IPS DF 19.7 (cell line): ENCODE data around the gene ERI2.
A peak's percentile ranks its signal among the peaks of the same experiment; 100 is the strongest.
"Not testable (repeated sequence)": the region's sequence is repeated elsewhere in the genome, so short reads cannot be mapped to it uniquely, and the experiment has no call there.

Source experiments
- DNase-seq: peaks from one replicate; pipeline ENCODE4 v3.0.0-alpha.2; 2013; ENCODE audit warnings: low read depth, low spot score

The ERI2 gene

GRCh38 chr16:20818929-20819585 is 12.8 kb upstream of the ERI2 start:
- DNase-seq: no peak

GRCh38 chr16:20814784-20815183 is 8.5 kb upstream of the ERI2 start:
- no peak for DNase-seq

GRCh38 chr16:20812510-20812909 is 6.2 kb upstream of the ERI2 start:
- DNase-seq: no peak

DNA sequence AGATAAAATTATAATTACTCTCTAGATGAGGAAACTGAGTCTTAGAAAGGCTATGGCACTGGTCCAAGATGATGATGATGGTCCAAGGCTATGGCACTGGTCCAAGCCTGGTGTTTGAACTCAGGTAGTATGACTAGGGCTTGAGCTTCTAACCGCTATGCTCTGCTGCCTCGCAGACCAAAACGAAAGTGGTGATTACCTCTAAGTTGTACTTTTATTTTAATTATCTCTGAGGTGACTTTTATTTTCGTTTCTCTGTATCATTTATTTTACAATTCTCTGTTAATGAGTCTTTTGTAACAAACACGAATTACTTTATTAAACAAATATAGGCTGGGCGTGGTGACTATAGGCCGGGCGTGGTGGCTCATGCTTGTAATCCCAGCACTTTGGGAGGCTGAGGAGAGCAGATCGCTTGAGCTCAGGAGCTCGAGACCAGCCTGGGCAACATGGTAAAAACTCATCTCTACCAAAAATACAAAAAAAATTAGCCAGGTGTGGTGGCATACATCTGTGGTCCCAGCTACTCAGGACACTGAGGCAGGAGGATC is 5.7 kb upstream of the ERI2 start:
- no peak for DNase-seq

DNA sequence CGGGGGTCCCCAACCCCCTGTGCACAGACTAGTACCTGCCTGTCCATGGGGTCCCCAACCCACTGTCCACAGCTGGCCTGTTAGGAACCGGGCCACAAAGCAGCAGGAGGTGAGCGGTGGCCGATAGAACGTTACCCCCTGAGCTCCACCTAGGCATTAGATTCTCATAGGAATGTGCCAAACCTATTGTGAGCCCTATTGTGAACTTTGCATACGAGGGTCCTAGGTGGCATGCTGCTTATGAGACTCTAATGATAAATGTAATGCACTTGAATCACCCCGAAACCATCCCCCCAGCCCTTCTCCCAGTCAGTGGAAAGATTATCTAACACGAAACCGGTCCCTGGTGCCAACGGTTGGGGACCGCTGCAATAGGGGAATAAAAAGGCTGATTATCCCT is 1.6 kb upstream of the ERI2 start:
- DNase-seq: no peak

GRCh38 chr16:20805684-20806167 is 546 bp downstream of the ERI2 start:
- not testable (repeated sequence) for DNase-seq

DNA sequence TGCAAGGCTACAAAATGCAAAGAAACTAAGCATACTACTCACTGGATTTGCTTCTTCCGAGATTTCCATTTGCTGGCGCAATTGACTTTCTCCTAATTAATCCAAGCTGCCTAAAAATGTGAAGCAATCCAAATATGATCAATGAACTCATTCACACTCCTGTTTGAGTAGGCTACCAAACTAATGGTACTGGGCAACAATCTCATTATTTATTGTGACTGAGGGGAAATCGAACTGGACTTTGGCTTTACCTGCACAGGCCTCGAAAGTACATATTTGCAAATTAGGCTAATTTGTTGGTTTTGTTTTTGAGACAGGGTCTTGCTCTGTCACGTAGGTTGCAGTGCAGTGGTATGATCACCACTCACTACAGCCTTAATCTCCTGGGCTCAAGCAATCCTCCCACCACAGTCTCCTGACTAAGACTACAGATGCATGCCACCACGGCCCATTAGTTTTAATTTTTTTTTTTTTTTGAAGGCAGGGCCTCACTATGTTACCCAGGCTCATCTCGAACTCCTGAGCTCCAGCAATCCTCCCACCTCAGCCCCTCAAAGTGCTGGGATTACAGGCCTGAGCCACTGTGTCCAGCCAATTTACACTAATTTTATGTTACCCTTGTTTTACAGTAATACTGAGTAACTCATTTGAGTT is 2.6 kb downstream of the ERI2 start:
- no peak for DNase-seq

- no peak for DNase-seq
Observed at GRCh38 chr16:20803192-20803560, 3.1 kb downstream of the ERI2 start.

DNA sequence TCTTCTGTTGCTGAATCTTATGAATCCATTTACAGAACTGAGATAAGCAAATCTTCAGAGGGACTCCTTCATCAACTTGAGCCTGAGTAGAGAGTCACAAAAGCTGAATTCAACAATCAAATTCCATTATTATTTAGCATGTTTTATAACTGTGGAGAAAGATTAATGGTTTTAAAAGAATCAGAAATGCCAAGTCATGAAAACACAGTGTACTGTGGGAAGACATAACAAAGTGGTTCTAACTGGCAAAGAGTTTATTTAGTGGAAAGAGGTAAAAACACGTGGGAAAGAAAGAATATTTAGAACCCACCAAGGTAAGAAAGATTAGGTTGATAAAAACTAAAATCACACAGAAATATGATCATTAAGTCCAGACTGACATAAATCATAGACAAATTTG is 5.0 kb downstream of the ERI2 start:
- DNase-seq: no peak

DNA sequence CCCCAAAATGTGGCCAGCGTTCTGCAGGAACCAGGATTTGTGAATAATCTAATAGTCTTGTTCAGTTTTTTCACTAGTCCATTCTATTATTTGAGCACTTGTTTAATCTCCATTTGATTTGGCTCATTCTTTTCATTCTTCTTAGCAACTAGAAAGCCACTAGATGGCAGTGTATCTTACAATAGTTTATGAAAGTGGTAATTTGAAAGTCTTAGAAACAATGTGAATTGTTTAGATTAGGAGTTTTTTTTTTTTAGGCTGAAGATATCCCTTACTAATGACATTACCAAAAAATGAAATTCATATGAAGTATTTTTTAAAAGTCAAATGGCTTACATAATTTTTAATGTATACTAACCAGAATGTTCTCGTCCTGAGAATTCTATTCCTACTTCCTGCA is 6.7 kb downstream of the ERI2 start:
- DNase-seq: no peak

GRCh38 chr16:20798364-20798763 is 7.9 kb downstream of the ERI2 start:
- DNase-seq: no peak

GRCh38 chr16:20791923-20792612 is 14.2 kb downstream of the ERI2 start:
- DNase-seq: no peak

DNA sequence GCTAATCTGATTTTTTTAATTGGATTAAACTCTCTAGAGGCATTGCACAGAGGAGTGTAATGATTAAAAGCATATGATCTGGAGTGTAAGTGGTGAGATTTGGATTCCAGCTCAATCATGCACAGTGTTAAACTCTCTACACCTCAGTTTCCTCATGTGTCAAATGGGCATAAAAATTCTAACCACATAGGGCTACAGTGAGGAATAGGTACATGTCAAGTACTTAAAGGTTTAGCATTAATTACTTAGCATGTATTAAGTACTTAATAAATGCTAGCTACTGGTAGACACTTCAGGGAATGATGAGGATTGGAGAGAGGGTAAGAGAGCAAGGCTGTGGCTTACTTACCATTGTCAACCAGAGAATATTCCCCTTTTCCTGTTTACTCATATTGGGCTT is 17.1 kb downstream of the ERI2 start:
- DNase-seq: no peak

DNA sequence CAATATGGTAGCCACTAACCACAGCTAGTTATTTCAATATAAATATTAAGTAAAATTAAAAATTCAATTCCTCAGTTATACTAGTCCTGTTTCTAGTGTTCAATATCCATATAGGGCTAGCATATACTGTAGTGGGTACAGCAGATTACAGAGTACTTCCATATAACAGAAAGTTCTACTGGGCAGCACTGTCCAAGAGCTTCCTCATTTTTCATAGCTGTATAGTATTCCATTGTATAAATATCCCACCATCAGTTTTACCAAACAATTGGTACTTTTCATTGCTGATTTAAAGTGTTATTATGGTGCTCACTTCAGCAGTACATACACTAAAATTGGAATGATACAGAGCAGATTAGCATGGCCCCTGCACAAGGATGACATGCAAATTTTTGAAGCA is 22.1 kb downstream of the ERI2 start:
- DNase-seq: no peak

DNA sequence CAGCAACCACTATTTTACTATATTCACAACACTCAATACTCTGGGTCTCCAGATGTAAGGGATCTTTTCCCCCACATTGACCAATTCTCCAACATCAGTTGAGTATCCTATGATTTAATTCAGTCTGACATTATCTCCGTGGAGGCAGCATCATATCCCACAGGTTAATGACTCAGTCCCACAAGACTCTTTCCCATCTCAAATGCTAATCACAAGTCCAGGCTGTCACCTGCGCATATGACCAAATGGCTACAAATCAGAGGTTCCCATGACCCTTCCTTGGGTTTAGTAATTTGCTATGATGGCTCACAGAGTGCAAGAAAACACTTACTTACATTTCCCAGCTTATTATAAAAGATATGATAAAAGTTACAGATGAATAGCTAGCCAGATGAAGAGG is 23.8 kb downstream of the ERI2 start:
- no peak for DNase-seq

- DNase-seq: no peak
Observed at GRCh38 chr16:20781697-20782096, 24.6 kb downstream of the ERI2 start.

DNA sequence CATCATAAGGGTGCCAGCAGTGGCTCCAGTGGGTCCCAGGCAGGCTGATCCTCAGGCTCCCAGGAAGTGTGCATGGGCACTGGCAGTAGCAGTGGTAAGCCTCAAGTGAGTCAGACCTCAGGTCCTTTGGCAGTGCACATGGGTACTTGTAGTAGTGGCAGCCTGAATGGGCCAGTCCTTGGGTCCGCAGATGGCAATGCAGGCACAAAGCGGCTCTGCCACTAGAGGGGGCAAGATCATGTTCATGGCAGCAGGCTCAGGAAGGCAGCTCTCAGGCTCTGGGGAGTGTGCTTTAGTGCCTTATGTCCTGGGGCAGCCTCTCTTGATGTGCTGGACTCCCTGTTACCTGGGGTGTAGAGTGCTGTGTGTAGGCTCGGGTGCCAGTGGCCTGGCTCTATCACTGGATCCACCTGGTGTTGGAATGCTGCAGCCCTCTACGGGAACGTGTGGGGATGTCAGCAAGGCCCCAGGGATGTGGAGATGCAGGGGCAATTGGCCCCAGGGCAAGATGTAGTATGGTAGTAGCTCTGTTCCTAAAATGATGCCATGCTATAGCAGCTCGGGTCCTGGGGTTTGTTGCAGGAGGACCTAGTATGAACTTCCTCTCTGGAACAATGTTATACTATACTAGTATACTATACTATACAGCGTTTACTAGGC is 31.4 kb downstream of the ERI2 start:
- peak; percentile 68 for DNase-seq

- no peak for DNase-seq
Observed at GRCh38 chr16:20773679-20774078, 32.6 kb downstream of the ERI2 start.

GRCh38 chr16:20768818-20769217 is 37.5 kb downstream of the ERI2 start:
- DNase-seq: no peak

DNA sequence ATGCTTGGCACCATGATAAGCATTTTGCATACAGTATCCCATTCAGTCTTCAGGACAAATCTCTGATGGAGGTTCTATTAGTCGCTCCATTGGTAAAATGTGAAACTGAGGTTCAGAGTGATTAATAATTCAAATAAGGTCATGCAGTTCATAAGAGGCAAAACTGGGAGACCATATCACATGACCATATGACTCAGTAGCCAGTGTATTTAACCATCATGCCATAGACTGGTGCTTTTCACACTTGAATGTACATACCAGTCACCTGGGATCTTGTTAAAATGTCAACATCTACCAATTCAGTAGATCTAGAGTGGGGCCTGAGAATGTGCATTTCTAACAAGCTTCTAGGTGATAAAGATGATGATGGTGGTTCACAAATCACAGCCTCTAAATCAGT is 38.2 kb downstream of the ERI2 start:
- DNase-seq: no peak

DNA sequence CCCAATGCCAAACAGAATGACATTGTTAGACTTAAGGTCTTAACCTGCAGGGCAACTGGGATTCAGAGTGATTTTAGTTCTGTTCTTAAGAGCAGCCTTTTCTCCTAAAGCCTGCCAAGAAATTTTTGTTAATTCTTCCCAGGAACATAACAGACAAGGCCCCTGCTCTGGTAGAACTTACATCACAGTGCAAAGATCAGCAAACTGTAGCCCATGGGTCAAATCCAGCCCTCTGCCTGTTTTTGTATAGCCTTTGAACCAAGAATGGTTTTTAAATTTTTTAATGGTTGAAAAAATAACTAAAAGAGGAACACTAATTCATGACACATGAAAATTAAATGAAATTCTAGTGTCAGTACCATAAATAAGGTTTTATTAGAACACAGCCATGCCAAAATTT is 38.7 kb downstream of the ERI2 start:
- DNase-seq: no peak

- no peak for DNase-seq
Observed at GRCh38 chr16:20766294-20766693, 40.0 kb downstream of the ERI2 start.
